Measurements from ENCODE around the gene NUCKS1.
A peak's percentile ranks its signal among the peaks of the same experiment; 100 is the strongest.
"Not testable (repeated sequence)": the region's sequence is repeated elsewhere in the genome, so short reads cannot be mapped to it uniquely, and the experiment has no call there.

The NUCKS1 gene

DNA sequence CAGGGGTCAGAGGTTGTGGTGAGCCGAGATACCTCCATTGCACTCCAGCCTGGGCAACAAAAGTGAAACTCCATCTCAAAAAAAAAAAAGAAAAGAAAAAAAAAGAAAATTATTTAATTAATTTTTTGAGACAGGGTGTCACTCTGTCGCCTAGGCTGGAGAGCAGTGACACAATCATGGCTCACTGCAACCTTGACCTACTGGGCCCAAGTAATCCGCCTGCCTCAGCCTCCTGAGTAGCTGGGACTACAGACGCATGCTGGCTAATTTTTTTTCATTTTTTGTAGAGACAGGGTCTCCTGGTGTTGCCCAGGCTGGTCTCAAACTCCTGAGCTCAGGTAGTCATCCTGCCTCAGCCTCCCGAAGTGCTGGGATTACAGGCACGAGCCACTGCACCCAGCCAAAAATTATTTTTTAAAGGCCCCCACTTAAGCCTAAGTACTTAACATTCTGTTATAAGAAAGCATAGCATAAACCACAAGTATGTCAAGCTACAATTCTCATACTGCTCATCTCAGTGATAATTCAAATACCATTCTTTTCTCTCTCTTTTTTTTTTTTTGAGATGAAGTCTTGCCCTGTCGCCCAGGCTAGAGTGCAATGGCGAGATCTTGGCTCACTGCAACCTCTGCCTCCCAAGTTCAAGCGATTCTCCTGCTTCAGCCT lies 19.9 kb downstream of the NUCKS1 start:
- DNase-seq (ENCODE audit: low read depth, low spot score): no peak

DNA sequence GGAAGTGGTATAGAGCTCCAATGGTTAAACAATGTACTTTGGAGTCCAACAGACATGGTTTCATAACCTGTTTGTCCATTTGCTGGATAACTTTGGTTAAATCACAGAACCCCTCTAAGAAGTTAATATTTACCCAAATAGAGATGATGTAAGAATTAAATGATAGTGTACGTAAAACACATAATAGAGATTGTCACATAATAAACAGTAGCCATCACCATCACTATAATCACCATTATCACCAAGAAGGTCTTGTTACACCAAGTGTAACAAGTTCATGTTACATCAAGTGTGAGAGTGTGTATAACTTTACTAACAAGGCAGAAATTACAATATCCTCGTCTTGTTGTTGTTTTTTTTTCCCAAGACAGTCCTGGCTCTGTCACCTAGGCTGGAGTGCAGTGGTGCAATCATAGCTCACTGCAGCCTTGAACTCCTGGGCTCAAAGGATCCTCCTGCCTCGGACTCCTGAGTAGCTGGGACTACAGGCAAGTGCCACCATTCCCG lies 23.3 kb downstream of the NUCKS1 start:
- DNase-seq (ENCODE audit: low read depth, low spot score): no peak

GRCh38 chr1:205725514-205725913 lies 24.5 kb downstream of the NUCKS1 start:
- DNase-seq (ENCODE audit: low read depth, low spot score): no peak

DNA sequence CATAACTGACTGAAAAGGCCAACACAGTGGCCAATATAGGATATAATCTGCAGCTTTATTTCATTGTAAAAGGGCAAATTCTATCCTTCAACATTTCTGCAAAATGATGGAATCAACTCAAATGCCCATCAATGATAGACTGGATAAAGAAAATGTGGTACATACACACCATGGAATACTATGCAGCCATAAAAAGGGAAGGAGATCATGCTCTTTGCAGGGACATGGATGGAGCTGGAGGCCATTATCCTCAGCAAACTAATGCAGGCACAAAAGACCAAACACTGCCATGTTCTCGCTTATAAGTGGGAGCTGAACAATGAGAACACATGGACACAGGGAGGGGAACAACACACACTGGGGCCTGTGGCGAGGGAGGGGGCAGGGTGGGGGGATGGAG lies 29.2 kb downstream of the NUCKS1 start:
- DNase-seq (ENCODE audit: low read depth, low spot score): not testable (repeated sequence)

GRCh38 chr1:205719762-205720161 lies 30.2 kb downstream of the NUCKS1 start:
- no peak for DNase-seq (ENCODE audit: low read depth, low spot score)

DNA sequence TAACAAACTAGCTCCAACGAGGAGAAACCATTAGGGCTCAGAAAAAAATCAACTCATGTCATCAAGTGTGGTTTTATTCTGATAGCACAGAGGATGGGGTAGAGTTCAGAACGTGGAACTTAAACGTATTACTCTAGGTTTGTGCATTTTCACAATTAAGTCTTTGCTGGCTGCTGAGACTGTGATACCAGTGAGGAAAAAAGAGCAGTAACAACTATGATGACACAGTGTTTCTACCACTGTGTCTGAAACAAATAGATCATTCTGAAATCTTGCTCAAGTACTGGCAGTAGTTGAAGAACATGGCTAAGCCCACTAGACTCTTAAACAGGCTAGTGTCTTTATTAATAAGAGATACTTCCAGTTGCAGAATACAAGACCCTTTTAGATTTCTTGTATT lies 31.0 kb downstream of the NUCKS1 start:
- no peak for DNase-seq (ENCODE audit: low read depth, low spot score)

DNA sequence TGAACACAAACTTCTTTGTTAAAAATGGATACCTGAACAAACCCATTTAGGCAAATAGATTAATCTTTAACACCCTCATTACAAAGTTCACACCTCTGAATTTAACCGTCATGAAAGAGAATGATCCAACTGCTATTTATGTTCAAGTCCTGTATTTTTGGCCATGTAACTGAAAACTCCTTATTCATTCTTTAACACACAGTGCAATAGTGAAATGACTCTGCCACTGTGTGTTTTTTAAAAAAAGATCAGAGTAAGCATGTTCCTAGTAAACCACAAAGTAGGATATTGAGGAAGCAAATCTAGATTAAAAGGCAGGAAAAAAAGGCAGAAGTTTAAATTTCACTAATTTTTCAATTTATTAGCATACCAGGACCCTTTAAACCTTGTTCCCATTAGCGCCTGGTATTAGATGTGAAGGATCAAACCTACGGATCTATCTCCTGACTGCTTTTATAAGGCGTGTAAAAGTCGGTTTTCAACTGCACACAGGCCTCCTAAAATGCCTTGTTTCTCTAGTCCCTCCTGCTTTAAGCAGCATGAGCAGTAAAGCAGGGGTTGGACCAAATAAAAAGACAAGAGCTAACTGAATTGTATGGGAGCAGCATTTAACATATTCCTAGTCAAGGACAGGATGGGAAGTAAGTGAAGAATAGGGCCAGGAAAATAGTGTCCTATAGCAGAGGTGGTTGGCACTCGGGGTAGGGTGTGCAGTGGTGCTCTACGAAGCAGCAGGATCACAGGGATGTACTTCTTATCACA lies 33.4 kb downstream of the NUCKS1 start:
- DNase-seq (ENCODE audit: low read depth, low spot score): no peak

- no peak for DNase-seq (ENCODE audit: low read depth, low spot score)
Measured at GRCh38 chr1:205715628-205716027, 34.4 kb downstream of the NUCKS1 start.

DNA sequence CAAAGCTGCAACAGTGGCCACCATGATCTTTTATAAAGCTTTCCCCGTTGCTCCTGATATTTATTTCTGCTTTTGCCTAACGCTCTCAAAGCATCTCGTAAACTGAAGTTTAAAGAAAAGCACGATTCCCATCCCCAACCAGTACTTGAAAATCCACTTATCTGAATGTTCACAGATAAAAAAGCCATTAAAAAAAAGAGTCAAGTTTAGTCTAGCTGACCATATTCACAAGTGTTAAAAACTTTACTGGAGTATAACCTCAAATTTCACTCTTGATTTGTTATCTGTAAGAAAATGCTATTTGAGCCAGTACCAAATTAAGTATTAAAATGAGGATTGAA lies 35.1 kb downstream of the NUCKS1 start:
- DNase-seq (ENCODE audit: low read depth, low spot score): no peak

- no peak for DNase-seq (ENCODE audit: low read depth, low spot score)
Measured at GRCh38 chr1:205714190-205714905, 35.6 kb downstream of the NUCKS1 start.

GRCh38 chr1:205711105-205712048 lies 38.6 kb downstream of the NUCKS1 start:
- DNase-seq (ENCODE audit: low read depth, low spot score): peak; percentile 61

DNA sequence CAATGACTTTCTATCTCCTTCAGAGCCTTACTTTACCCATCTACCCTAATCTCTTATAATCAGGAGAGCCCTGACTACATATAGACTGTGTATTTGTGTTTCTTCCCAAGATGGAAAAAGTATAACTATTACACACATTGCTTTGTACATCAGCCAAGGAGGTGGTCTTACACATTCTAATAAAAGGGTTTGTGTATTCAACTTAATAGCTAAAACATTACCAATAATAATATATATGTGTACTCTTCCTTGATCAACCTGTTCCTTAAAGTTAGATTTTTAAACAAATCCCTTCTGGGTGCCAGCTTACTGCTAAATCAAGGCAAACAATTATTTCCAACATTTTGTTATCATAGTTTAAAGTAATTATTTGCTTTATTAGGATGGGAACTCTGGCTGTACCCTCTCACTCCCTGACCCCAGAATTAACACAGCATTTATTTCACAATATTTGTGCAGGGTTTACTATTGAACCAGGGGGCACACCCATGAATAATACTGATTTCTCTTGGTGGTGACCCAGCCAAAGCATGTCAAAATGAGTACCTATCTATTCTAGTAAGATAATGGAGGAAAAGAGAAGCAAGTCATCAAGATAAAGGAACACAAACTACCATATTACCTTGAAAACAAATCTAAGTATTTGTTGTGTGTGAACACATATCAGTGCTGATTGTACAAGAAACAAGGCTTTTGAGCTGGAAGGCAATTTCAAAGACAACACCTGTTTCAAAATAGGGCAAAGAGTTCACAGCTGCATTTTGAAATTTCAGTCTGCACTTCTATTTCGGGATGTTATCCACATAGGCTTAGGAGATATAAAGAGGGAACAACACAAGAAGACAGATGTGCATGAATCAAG lies 39.5 kb downstream of the NUCKS1 start:
- no peak for DNase-seq (ENCODE audit: low read depth, low spot score)

DNA sequence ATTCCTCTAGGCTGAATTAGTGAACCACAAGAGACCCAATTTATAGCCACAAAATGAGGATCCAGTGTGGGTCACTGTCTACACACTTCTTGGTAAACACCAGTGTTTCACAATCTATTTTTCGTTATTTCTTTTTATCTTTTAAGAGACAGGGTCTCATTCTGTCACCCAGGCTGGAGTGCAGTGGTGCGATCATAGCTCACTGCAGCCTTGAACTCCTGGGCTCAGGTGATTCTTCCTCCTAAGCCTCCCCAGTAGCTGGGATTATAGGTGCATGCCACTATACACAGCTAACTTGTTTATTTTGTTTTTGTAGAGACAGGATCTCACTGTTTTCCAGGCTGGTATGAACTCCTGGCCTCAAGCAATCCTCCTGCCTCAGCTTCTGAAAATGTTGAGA lies 40.3 kb downstream of the NUCKS1 start:
- no peak for DNase-seq (ENCODE audit: low read depth, low spot score)

- DNase-seq (ENCODE audit: low read depth, low spot score): peak; percentile 60
Measured at GRCh38 chr1:205709059-205709398, 41.0 kb downstream of the NUCKS1 start.

DNA sequence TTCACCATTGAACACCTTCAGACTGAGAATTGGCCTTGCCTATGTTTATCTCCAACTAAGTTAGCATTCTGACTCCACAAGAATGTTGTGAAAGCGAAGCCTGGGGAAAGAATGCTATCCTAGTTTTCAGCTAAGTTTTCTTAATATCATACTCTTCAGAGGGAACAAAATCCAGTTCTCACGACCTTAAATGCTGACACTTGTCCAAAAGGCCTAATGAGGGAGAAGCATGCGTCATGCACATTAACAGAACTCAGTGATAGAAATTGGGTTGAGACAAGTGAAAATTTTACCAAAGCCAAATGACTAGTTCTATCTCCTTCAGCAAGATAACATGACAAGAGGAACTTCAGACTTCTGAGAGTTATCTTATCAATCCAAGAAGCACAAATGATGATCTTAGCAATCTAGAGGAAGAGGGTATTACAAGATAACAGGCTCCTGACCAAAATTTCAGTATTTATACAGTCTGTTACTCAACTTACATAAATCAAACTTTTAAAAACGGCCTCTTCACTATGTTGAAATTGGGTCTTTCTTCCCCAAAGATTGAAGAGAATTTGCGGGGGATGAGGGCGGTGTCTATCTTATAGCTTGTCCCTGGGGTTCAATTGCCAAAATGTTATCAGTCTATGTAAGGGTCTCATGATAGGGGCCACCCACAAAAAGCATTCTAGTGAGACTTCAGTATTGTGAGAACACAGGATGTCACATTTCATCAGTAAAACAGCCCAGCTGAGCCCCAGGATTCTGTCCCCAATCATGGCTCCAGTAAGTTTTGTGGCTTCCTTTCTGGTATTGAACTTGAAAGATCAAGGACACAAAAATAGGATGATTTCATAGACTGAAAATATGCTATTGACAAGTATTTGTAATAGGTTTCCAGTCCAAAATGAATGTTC lies 43.1 kb downstream of the NUCKS1 start:
- DNase-seq (ENCODE audit: low read depth, low spot score): no peak

DNA sequence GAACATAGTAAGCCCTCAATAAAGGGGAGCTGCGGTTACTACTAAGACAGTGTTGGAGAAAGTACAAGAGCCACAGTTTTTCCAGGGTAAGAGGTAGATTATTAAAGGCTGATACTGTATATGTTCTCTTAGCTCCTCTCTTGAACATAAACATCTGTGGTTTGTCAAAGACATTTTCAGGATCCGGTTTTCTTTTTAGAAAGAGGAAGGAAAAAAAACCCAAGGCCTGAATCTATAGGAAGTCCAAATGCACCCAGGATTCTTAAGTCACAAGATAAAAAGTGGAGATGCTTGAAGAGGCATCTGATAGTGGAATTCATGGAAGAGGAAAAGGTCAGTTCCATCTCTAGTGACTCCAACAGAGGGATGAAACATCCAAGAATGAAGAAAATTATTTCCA lies 45.1 kb downstream of the NUCKS1 start:
- no peak for DNase-seq (ENCODE audit: low read depth, low spot score)

DNA sequence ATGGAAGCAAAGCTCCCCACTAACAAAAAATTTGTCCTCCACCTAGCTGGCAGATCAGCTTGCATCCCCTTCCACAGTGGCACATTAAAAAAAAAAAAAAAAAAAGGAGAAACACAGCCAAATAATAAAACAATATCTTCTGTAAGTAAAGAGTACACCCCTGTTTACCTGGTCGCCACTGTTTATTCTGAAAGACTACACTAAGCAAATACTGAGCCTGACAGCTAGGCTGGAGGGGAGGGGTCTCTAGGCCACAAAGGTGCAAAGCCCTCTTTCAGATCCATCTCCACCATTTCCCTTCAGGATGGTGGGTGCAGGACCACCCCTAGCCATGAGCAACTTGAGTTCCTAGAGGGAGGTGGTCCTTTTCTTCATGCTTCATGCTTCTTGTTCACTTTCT lies 46.9 kb downstream of the NUCKS1 start:
- no peak for DNase-seq (ENCODE audit: low read depth, low spot score)

GRCh38 chr1:205701891-205702290 lies 48.1 kb downstream of the NUCKS1 start:
- DNase-seq (ENCODE audit: low read depth, low spot score): no peak

- no peak for DNase-seq (ENCODE audit: low read depth, low spot score)
Measured at GRCh38 chr1:205701420-205701819, 48.6 kb downstream of the NUCKS1 start.
